ENCODE results near the gene RPS27L.

DNA sequence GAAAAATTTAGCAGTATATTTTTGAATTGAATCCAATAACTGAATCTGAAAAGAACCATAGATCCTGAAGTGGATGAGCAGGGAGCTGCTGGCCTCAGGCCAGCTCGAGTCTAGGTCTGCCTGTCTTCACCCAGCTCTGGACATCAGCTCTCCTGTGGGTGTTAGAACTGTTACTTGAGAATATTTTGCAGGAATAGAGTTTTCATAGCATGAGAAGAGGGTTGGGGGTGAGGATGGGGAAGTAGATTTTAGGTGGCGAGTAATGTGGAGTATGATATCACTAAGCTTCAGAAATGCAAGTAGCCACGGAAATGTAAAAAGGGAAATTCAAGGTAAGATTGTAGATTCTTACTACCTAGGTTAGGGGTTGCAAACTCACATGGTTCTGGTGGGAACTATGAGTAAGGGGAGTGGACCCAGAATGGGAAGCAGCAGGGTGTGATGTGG lies 38.3 kb upstream of the RPS27L start:
- TF ChIP-seq YY1 (IDR thresholded peaks at IDR 0.05; ENCODE audit: insufficient read depth, insufficient read length) (no peak), SUZ12 (IDR thresholded peaks at IDR 0.05; ENCODE audit: extremely low read depth, insufficient read depth, insufficient read length) (no peak), ZNF274 (IDR thresholded peaks at IDR 0.05; ENCODE audit: low read depth, low read length) (no peak)

Measured in NT2/D1 (cell line).